ENCODE results near the gene MGST2.

MGST2 gene

DNA sequence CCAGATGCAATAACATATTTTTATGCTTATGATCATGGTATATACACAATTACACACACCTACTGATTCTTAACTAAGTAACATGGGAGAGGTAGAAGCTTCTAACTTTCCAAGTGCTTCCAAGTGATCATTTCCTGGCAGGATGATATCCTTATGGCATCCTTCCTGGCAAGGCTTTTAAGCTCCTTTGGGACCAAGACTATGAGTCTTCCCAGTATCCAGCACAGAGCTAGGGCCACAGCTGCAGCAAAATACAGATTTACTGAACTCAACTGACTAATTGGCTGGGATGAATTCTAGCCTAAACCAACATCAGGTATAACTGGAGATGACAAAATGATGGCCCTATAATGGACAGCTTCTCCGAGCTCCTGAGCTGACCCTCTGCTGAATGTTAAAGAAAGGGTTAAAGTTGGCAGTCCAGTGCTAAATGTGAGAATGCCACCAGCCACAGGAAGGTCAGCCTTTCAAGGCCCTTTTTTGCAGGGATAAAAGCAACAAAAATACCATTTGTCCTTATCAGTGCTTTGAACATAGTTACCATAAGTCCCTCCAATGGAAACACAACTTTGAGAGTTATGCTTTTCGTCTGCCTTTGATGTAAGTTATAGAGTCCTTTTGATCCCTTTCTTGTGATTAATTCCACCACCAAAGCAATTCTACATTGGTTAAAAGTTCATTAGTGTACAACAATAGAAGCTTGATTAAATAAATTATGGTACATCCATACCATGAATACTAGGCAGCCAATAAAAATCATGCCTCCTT is 73.4 kb downstream of the MGST2 start:
- DNase-seq (ENCODE audit: low read depth in 2 of 2), result no peak

DNA sequence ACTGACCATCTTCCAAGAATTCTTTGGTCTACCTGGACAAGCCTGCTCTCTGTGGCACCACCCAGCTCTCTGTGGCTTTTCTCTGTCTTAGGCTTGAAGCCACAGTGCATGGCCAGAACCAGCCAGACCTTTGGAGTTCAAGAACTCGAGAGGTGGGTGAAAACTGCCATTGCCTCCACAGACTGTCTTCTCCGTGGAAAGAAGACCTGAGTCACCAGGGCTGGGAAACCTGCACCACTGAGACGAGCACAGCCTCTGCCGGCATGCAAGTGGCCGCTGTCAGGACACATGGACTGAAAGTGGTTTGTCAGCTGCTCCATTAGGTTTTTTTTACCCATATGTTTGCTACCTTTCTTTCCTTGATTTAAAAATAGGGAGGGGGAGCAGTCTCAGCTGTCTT is 74.5 kb downstream of the MGST2 start:
- no peak for DNase-seq (ENCODE audit: low read depth in 2 of 2)

DNA sequence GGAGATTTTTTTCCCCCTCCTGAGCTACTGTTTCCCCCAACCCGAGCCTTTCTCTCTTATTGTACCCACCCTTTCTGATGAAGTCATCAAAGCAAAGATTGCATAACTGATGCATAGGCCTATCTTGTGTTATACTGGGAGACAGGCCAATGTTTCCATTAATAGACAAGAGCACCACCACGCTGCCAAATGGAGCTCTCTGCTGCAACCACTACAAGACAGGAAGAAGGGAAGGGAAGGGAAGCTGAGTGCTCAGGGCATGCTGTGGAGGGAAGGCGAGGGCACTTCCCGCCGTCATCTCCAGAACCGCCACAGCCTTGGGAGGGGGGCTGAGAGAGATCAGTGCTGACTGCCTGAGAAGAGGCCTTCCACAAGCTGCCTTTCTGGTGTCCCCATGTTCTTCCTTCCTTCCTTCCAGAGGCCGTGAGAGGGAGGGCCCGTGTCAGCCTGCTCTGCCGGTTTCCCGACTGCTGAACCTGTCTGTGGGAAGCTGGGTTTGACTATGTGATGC is 75.0 kb downstream of the MGST2 start:
- DNase-seq (ENCODE audit: low read depth in 2 of 2), result no peak

DNA sequence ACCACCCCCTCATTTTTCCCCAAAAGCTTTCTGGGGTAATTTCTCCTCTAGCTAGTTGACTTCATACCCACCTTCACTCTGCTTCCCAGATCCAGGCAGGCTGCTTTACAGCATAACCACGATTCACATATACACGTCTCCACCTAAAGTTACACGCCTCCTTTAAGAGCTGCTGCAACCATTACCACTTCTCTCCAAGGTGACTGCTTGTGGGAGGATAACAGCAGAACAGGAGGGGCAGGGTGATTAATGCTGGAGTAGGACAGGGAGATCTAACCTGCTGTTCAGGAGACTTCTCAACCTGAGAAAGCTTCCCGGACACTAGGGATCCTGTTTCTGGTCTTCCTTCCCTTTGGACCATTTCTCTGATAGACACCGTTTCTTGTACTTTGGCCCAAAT is 77.4 kb downstream of the MGST2 start:
- DNase-seq (ENCODE audit: low read depth in 2 of 2), result no peak

DNA sequence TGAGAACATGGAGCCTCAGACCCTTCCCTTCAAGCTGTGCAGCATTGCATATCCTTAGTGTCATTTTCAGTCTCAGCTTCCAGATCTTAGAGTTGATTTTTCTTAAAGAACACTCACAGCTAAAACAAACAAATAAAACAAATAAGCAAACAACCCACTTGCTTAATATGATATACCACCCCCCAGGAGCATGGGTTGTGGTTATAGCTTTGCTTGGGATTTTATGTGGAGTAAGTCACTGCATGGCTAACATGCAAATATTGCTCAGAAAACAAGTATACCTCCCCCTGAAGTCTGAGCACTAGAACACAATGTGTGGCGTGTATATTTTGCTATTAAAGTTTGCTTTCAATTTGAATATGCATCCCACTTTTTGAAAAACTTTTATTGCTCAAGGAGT is 78.6 kb downstream of the MGST2 start:
- DNase-seq (ENCODE audit: low read depth in 2 of 2), result no peak

DNA sequence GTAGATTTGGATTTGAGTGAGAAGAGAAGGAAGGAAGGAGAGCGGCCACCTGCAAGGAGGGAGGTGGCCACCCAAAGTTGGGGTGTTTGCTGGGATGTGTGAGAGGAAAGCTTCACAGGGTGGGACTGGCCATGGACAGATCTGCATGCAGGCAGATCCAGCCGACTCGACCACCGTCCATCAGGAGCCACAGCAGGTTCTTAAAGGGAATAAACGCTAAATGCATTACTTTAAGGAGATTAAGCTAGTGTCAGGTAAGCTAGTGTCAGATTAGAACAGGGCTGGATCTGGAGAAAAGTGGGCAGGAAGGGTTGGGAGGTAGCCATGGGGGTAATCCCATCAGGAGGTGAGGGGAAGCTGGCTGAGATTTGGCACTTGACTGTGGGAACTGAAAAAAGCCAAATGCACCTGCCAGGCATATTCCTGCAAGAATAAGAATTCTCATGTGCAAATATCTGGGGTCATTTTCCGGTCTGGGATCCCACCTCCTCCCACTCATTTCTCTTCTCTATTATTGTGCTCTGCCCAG is 79.6 kb downstream of the MGST2 start:
- no peak for DNase-seq (ENCODE audit: low read depth in 2 of 2)

DNA sequence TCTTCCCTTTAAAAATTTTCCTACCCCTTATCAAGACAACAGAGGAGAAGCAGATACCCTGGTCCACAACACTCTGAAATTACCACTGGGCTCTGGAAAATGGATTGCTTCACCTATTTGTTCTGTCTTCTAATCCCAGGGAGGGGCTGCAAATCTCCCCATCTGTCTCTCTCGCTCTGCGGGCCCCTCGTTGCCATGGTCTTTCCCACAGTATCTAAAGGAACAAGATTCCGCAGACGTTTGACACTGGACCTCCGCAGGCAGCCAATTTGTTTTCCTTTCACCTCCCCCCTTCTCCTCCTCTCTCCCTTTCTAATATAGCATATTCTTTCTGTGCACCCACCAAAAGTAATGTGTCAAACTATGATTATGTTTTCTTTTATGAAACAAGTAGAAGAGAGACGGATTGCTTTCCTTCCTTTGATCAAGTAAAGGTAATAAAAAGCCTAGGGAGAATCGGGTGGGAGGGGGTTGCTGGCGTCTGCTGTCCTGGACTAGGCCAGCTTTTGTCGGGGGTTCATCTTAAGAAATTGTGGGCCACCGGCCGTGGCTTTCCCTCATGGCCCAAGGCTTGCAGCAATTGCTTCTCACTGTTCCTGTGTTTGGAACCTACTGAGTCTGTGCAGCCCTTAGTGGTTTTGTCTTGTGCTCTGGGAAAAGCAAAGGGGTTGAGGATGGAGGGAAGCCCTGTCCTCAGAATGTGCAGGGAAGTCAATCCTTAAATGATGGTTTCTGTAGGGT is 81.0 kb downstream of the MGST2 start:
- DNase-seq (ENCODE audit: low read depth in 2 of 2), result no peak

DNA sequence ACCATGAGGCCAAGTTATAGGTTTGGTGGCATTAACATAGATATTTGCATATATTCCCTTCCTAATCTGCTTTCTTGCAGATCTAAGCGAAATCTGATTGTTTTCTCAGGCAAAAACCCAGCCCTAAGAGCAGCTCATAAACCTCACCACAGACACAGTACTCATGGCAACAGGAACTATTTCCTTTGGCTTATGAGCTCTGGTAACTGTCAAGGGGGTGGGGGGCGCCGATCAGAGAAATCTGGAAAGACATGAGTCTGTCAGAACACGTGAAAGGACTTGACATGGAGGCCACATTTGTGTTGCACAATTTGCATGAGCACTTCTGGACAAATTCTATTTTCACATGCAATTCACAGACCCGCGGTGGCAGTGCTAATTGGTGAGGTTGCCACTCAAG is 83.7 kb downstream of the MGST2 start:
- DNase-seq (ENCODE audit: low read depth in 2 of 2), result no peak

DNA sequence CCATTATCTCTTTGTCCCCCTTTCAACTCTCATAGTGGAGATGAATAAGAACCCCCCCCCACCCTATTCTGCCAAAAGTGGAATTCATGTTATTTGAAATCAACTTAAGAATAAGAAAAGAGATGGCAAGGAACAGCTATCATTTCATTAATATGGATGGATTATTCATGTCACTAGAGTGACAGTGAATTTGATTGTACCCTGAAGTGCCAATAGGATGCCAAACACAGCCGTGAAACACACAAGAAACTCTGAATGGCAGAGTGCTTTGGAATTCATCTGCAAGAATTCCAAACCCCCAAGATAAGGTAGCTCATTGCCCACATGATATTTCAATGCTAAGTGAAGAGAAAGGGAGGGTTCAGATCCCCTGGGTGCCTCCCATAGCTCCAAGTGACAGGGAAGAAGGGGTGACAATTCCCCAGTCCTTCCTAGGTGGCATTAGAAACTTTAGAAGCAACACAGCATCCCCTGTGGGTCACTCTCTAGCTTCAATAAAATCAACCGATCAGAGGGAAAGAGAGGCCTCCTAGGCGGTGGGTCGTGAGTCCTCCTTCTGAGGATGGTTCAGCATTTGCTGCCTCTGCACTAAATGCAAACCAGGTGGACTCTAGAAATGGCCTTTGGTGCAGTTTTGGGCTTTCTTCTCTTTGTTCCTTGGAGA is 84.3 kb downstream of the MGST2 start:
- no peak for DNase-seq (ENCODE audit: low read depth in 2 of 2)

DNA sequence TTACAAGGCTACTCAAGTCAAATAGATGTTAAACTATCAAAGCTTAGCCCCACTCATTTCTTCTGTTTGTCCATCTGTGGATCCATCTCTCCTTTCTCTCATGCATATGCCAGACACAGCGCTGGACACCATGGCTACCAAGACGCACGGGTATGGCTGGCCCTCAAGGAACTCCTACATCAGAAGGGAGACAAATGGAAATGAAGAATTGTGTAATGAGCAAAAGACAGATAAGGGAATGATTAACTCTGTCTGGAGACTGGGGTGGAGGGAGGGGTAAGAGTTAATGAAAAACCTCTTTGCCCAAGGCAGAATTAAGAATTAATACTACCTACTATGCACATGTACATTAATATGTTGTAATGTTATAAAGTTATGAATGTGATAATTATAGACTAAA is 88.1 kb downstream of the MGST2 start:
- DNase-seq (ENCODE audit: low read depth in 2 of 2), result no peak
